ENCODE data around the gene EHMT2.
A peak's percentile ranks its signal among the peaks of the same experiment; 100 is the strongest.

The EHMT2 gene

DNA sequence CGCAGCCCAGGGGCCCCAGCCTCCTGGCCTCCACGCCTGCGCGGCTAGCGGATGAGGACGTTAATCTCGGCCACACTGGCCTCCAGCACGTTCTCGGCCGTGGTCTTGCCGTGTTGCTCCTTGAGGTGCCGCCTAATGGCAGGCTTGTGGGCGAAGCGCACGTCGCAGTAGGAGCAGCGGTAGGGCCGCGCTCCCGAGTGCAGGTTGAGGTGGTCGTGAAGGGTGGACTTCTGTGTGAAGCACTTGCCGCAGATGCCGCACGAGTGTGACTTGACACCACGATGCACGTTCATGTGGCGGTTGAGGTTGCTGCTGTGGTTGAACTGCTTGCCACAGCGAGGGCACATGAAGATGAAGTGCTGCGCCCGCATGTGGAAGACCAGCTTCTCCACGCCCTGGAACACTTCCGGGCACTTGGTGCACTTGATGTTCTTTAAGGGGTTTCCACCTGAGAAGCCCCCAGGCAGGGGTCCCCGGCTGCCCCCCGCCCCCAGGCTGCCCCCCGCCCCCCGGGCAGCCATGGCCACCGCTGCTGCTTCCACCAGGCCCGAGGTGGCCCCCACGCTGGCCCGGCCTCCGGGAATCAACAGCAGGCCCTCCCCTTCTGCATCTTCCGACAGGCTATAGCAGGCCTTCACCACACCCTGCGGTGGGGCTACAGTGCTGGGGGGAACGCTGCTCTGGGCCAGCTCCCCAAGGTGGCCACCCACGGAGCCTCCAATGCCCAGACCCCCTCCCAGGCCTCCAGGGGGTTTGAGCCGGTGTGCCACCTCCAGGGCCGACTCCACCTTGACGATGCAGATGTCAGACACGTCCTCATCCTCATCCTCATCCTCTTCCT, 2.6 kb upstream of the EHMT2 start:
- peaks cover 0 to 48% (median 38%) of the 10 kb centered on the region in 4 donors for H3K4me1 ChIP-seq
- H3K27ac ChIP-seq: peak overlapping the region in 1 of 2 donors; percentile 85
- peaks cover 0 to 9% (median 4%) of the 10 kb centered on the region in 3 donors for H3K36me3 ChIP-seq
- H3K9me3 ChIP-seq: no peaks in the 10 kb centered on the region
- H3K4me3 ChIP-seq: no peak overlapping the region
- intact Hi-C loops (cut with DNase I; ENCODE audit: low total_unique reads): no loop called here
- no peak for TF ChIP-seq CTCF (IDR thresholded peaks at IDR 0.05)
- no peak for DNase-seq
- no peaks in the 10 kb centered on the region for H3K27me3 ChIP-seq

DNA sequence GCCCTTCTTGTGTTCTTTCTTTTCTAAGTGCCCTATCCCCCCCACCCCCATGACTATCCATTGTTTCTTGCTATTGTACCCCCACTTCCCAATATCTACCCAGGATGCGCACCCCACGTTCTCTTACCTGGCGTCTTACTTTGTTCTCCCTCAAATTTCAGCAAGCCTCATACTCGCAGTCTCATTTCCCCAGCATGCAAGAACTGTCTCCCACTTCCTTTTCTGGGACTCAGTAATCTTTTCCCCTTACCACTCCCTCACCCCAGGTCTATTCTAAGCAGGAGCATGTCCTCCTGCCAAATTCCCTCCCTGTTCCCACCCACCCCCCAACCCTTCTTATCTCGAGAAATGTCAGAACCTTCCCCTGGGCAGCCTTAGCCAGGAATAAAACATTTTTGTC, 1.7 kb upstream of the EHMT2 start:
- no peak overlapping the region for H3K27ac ChIP-seq
- peaks cover 0 to 48% (median 38%) of the 10 kb centered on the region in 4 donors for H3K4me1 ChIP-seq
- no peaks in the 10 kb centered on the region for H3K9me3 ChIP-seq
- peaks cover 0 to 18% (median 9%) of the 10 kb centered on the region in 3 donors for H3K36me3 ChIP-seq
- no peak overlapping the region for H3K4me3 ChIP-seq
- TF ChIP-seq CTCF (IDR thresholded peaks at IDR 0.05): no peak
- no peak for DNase-seq
- intact Hi-C loops (cut with DNase I; ENCODE audit: low total_unique reads): no loop called here
- no peaks in the 10 kb centered on the region for H3K27me3 ChIP-seq

GRCh38 chr6:31898383-31899011, 999 bp upstream of the EHMT2 start:
- H3K4me1 ChIP-seq: peaks cover 0 to 47% (median 38%) of the 10 kb centered on the region in 4 donors
- peak overlapping the region; percentile 87 to 97 for H3K4me3 ChIP-seq
- no peaks in the 10 kb centered on the region for H3K9me3 ChIP-seq
- H3K27ac ChIP-seq: peak overlapping the region; percentile 88
- no peak for TF ChIP-seq CTCF (IDR thresholded peaks at IDR 0.05)
- peaks cover under 1 to 25% (median 12%) of the 10 kb centered on the region in 3 donors for H3K36me3 ChIP-seq
- no peaks in the 10 kb centered on the region for H3K27me3 ChIP-seq
- no peak for DNase-seq
- intact Hi-C loops (cut with DNase I; ENCODE audit: low total_unique reads): no loop called here

GRCh38 chr6:31896856-31897611, 464 bp downstream of the EHMT2 start:
- no peak for DNase-seq
- no peaks in the 10 kb centered on the region for H3K9me3 ChIP-seq
- H3K4me1 ChIP-seq: peaks cover 0 to 37% (median 33%) of the 10 kb centered on the region in 4 donors
- peak overlapping the region; percentile 87 to 97 for H3K4me3 ChIP-seq
- intact Hi-C loops (cut with DNase I; ENCODE audit: low total_unique reads): no loop called here
- no peak for TF ChIP-seq CTCF (IDR thresholded peaks at IDR 0.05)
- H3K27me3 ChIP-seq: no peaks in the 10 kb centered on the region
- H3K27ac ChIP-seq: peak overlapping the region; percentile 88
- H3K36me3 ChIP-seq: peaks cover 12 to 40% (median 24%) of the 10 kb centered on the region in 3 donors

- H3K36me3 ChIP-seq: peaks cover 17 to 45% (median 28%) of the 10 kb centered on the region in 3 donors
- H3K27ac ChIP-seq: peak overlapping the region; percentile 88
- H3K4me3 ChIP-seq: peak overlapping the region; percentile 87 to 97
- TF ChIP-seq CTCF (IDR thresholded peaks at IDR 0.05): no peak
- H3K9me3 ChIP-seq: no peaks in the 10 kb centered on the region
- no peaks in the 10 kb centered on the region for H3K27me3 ChIP-seq
- intact Hi-C loops (cut with DNase I; ENCODE audit: low total_unique reads): no loop called here
- H3K4me1 ChIP-seq: peaks cover 0 to 37% (median 33%) of the 10 kb centered on the region in 4 donors
- DNase-seq: no peak
Measured at GRCh38 chr6:31896493-31896855, 1.0 kb downstream of the EHMT2 start.
